BE2C (cell line): ENCODE measurements around the gene SLC23A2.

ENCODE experiments used
- DNase-seq: peaks from one replicate; pipeline ENCODE4 v3.0.0-alpha.2; 2020
- H3K27me3 ChIP-seq: fragments of 250-450 bp; sonication (Bioruptor Pico); 2 replicates; pipeline ENCODE4 v1.5.1; 2020; ENCODE audit warnings: mild to moderate bottlenecking
- H3K36me3 ChIP-seq: fragments of 250-450 bp; sonication (Bioruptor Pico); 2 replicates; pipeline ENCODE4 v1.5.1; 2020; ENCODE audit warnings: mild to moderate bottlenecking
- H3K4me1 ChIP-seq: fragments of 250-450 bp; sonication (Bioruptor Pico); 2 replicates; pipeline ENCODE4 v1.5.1; 2020
- H3K4me3 ChIP-seq: 2 replicates; pipeline ENCODE4 v1.5.1; 2011; ENCODE audit warnings: low read depth, low read length
- H3K9me3 ChIP-seq: fragments of 250-450 bp; sonication (Bioruptor Pico); 2 replicates; pipeline ENCODE4 v1.5.1; 2020
- CTCF ChIP-seq: IDR thresholded peaks from 2 replicates; pipeline ENCODE4 v1.5.1; 2012; ENCODE audit warnings: mild to moderate bottlenecking, low read depth, low read length

The SLC23A2 gene

GRCh38 chr20:5000263-5001173 is 792 bp downstream of the SLC23A2 start:
- H3K4me3 ChIP-seq, result peak overlapping the region; percentile 82
- DNase-seq, result peak; percentile 54
- H3K9me3 ChIP-seq, result no peaks in the 10 kb centered on the region
- TF ChIP-seq CTCF, result no peak
- peaks cover 10% of the 10 kb centered on the region for H3K4me1 ChIP-seq
- H3K27me3 ChIP-seq, result no peaks in the 10 kb centered on the region
- H3K36me3 ChIP-seq, result no peaks in the 10 kb centered on the region

- Histone ChIP-seq H3K9me3 (no peaks in the 10 kb centered on the region), H3K36me3 (no peaks in the 10 kb centered on the region), H3K4me1 (peaks cover 10% of the 10 kb centered on the region), H3K4me3 (peak overlapping the region; percentile 82; the same call in 1 of the 2 replicates), H3K27me3 (no peaks in the 10 kb centered on the region)
- no peak for DNase-seq
- no peak for TF ChIP-seq CTCF
Observed at GRCh38 chr20:4999788-5000187, 1.5 kb downstream of the SLC23A2 start.

GRCh38 chr20:4998160-4998651 is 3.1 kb downstream of the SLC23A2 start:
- Histone ChIP-seq H3K4me3 (no peak overlapping the region), H3K4me1 (peaks cover 4% of the 10 kb centered on the region; the same call in 1 of the 2 replicates), H3K9me3 (no peaks in the 10 kb centered on the region), H3K36me3 (no peaks in the 10 kb centered on the region), H3K27me3 (no peaks in the 10 kb centered on the region)
- no peak for DNase-seq
- TF ChIP-seq CTCF, result no peak

DNA sequence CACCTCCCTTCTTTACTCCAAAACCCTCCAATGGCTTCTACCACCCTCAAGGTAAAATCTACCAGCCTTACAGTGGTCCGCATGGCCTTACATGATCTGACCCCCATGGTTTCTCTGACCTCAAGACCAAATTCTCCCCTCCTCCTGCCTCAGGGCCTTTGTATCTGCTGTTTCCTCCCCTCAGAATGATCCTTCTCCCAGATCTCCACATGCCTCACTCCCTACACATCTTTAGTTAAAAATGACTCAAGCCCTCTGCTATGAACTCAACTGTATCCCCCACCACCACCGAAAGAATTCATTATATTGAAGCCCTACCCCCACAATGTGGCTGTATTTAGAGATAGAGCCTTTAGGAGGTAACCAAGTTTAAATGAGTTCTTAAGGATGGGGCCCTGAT is 4.1 kb downstream of the SLC23A2 start:
- Histone ChIP-seq H3K4me1 (peaks cover 4% of the 10 kb centered on the region; the same call in 1 of the 2 replicates), H3K9me3 (no peaks in the 10 kb centered on the region), H3K36me3 (no peaks in the 10 kb centered on the region), H3K27me3 (no peaks in the 10 kb centered on the region), H3K4me3 (no peak overlapping the region)
- no peak for DNase-seq
- no peak for TF ChIP-seq CTCF

DNA sequence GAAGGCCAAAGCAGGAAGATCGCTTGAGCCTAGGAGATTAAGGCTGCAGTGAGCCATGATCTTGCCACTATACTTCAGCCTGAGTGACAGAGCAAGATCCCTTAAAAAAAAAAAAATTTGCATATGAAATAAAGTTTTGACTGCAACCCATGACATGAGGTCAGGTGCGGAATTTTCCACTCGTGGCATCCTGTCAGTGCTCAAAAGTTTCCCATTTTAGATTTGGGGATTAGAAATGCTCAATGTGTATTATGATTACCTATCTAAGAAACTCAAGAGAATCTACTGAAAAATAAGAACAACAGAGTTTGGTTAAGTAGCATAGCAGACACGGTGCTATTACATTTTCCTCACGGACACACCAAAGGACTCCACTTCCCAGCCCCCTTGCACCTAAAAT is 11.7 kb downstream of the SLC23A2 start:
- no peak for DNase-seq
- Histone ChIP-seq H3K27me3 (no peaks in the 10 kb centered on the region), H3K9me3 (no peaks in the 10 kb centered on the region), H3K36me3 (no peaks in the 10 kb centered on the region), H3K4me1 (no peaks in the 10 kb centered on the region), H3K4me3 (no peak overlapping the region)
- TF ChIP-seq CTCF, result no peak

DNA sequence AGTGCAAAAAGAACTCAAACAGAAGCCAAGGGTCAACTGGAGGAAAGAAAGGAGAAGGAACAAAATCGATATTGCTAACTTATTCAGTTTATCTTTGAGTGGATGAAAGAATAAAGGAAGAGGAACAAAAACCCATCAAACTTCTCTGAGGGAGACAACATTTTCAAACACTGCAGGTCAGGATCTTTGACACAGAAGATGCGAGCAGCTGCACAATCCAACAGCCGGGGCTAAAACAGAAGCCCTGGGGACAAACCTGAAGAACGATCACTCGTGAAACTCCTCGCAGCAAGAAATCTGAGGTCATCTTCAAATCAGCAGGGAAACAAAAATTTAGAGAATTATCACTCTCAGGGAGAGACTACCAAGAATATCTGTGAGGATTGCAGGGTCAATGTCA is 14.2 kb downstream of the SLC23A2 start:
- H3K4me3 ChIP-seq, result no peak overlapping the region
- DNase-seq, result no peak
- no peaks in the 10 kb centered on the region for H3K9me3 ChIP-seq
- H3K4me1 ChIP-seq, result no peaks in the 10 kb centered on the region
- no peaks in the 10 kb centered on the region for H3K36me3 ChIP-seq
- no peaks in the 10 kb centered on the region for H3K27me3 ChIP-seq
- no peak for TF ChIP-seq CTCF
